Neural cell (in vitro differentiated cells): Measurements from ENCODE around the gene LNPEP.

ENCODE experiments used
- CTCF ChIP-seq: fragments of 450-650 bp; IDR thresholded peaks from 2 replicates; pipeline ENCODE4 v1.5.1; 2014; ENCODE audit warnings: antibody characterized with exemption, mild to moderate bottlenecking, moderate library complexity; ENCODE audit not compliant: poor library complexity, severe bottlenecking
- EP300 ChIP-seq: fragments of 450-650 bp; conservative IDR thresholded peaks from 2 replicates; pipeline ENCODE4 v1.6.1; 2014; ENCODE audit warnings: antibody characterized with exemption, mild to moderate bottlenecking, moderate library complexity; ENCODE audit not compliant: poor library complexity, severe bottlenecking
- EZH2 ChIP-seq: fragments of 200-600, 300-800 bp; shearing (Covaris generic), sonication (generic); IDR thresholded peaks from 2 replicates; pipeline ENCODE4 v1.6.1; 2014; ENCODE audit warnings: antibody characterized with exemption, low read length, borderline replicate concordance, mild to moderate bottlenecking; ENCODE audit not compliant: insufficient read depth, poor library complexity, severe bottlenecking
- POLR2AphosphoS5 ChIP-seq: IDR thresholded peaks from 2 replicates; pipeline ENCODE4 v1.6.1; 2012
- RAD21 ChIP-seq: fragments of 450-650 bp; conservative IDR thresholded peaks from 2 replicates; pipeline ENCODE4 v1.6.1; 2014; ENCODE audit warnings: antibody characterized with exemption, mild to moderate bottlenecking, moderate library complexity
- TAF1 ChIP-seq: IDR thresholded peaks from 2 replicates; pipeline ENCODE4 v1.6.1; 2012; ENCODE audit warnings: low read depth

DNA sequence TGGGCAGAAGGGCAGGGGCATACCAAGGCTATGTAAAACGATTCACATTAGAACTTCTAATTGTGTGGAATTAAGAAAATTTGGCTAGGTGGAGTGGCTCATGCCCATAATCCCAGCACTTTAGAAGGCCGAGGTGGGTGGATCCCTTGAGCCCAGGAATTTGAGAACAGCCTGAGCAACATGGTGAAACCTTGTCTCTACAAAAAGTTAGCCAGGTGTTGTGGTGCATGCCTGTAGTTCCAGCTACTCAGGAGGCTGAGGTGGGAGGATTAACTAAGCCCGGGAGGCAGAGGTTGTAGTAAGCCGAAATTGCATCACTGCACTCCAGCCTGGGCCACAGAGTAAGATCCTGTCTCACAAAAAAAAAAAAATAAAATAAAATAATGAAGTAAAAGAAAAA lies 141.4 kb downstream of the LNPEP start:
- no peak for TF ChIP-seq CTCF
- TF ChIP-seq RAD21 = no peak
- no peak for TF ChIP-seq POLR2AphosphoS5
- TF ChIP-seq EP300 = no peak
- no peak for TF ChIP-seq TAF1
- TF ChIP-seq EZH2 = no peak
